K562 (cell line): Measurements from ENCODE around the gene CDH6. TPM values are rescaled to one million over a fixed set of nuclear protein-coding genes. Genes with fewer than 3 reads are reported as not detected.

Experiments
- CBX8 ChIP-seq: fragments of 200-600 bp; sonication (generic); IDR thresholded peaks from 2 replicates; pipeline ENCODE4 v1.6.1; 2012; ENCODE audit warnings: borderline replicate concordance, mixed run types, low read depth, mild to moderate bottlenecking, moderate library complexity, mixed read lengths, low read length, control low read depth, inconsistent platforms; ENCODE audit not compliant: poor library complexity, severe bottlenecking; ENCODE audit errors: extremely low read depth
- U2AF2 ChIP-seq: fragments of 200-400 bp; formaldehyde crosslinking; optimal IDR thresholded peaks from 2 replicates; pipeline ENCODE3; 2017; ENCODE audit warnings: low read depth, mild to moderate bottlenecking, low read length
- ZNF347 ChIP-seq: fragments of 450-650 bp; formaldehyde crosslinking; IDR thresholded peaks from 2 replicates; pipeline ENCODE4 v1.4.0; 2020; ENCODE audit warnings: low read depth, mild to moderate bottlenecking, moderate library complexity
- ZNF586 ChIP-seq: fragments of 450-650 bp; formaldehyde crosslinking; conservative IDR thresholded peaks from 2 replicates; pipeline ENCODE4 v1.4.0; 2020; ENCODE audit warnings: mild to moderate bottlenecking, moderate library complexity
- ZNF778 ChIP-seq: fragments of 450-650 bp; formaldehyde crosslinking; IDR thresholded peaks from 2 replicates; pipeline ENCODE4 v1.4.0; 2020; ENCODE audit warnings: mild to moderate bottlenecking, moderate library complexity
- polyA plus RNA-seq, 8 experiments: library from polyadenylated mRNA; depleted of rRNA in 4 of 8; stranded (reverse) in 5 of 8; unstranded in 3 of 8; fragments of >200 nt; fragmentation: Nextera tagmentation in 2 of 8; fragmentation: Illumina TruSeq in 1 of 8; extraction: Ambion mirVana in 2 of 8; extraction: Trizol in 1 of 8; gene quantifications; 2 replicates each; pipeline versions ENCODE4 v1.2.1 to v1.2.3, GENCODE V29; 2011 to 2014; ENCODE audit warnings: inconsistent platforms in 1 of 8, missing spikeins in 1 of 8
- total RNA-seq, 7 experiments: library from RNA; depleted of rRNA in 6 of 7; stranded (reverse); fragments of >200 nt in 6 of 7; fragmentation: Illumina TruSeq in 2 of 7; extraction: Trizol in 2 of 7; gene quantifications; 2 replicates each; pipeline versions ENCODE4 v1.2.1 to v1.2.3, GENCODE V29; 2011 to 2021; ENCODE audit warnings: low replicate concordance in 1 of 7
- TF ChIP-seq, protein P1 (sequence below): fragments of 250-450 bp; sonication (Bioruptor Pico); IDR thresholded peaks from 2 replicates; pipeline ENCODE4 v1.8.0; 2021; ENCODE audit warnings: borderline replicate concordance, mild to moderate bottlenecking, moderate library complexity; ENCODE audit not compliant: poor library complexity, severe bottlenecking
- TF ChIP-seq, protein P2 (sequence below): fragments of 250-450 bp; sonication (Bioruptor Pico); IDR thresholded peaks from 2 replicates; pipeline ENCODE4 v1.8.0; 2022; ENCODE audit warnings: moderate library complexity, mild to moderate bottlenecking, inconsistent platforms
- TF ChIP-seq, protein P3 (sequence below): fragments of 450-650 bp; IDR thresholded peaks from 2 replicates; pipeline ENCODE4 v1.6.1; 2016; ENCODE audit warnings: low read depth
- TF ChIP-seq, protein P4 (sequence below): IDR thresholded peaks from 3 replicates; pipeline ENCODE4 v1.6.1; 2011; ENCODE audit warnings: borderline replicate concordance, mild to moderate bottlenecking, moderate library complexity; ENCODE audit not compliant: insufficient read length; ENCODE audit errors: extremely low read depth

The CDH6 gene
- total and polyA plus RNA-seq, 9 of the 15 experiments (the other 6 are each of a cell fraction or from before 2014, with no cell fraction given): not detected

DNA sequence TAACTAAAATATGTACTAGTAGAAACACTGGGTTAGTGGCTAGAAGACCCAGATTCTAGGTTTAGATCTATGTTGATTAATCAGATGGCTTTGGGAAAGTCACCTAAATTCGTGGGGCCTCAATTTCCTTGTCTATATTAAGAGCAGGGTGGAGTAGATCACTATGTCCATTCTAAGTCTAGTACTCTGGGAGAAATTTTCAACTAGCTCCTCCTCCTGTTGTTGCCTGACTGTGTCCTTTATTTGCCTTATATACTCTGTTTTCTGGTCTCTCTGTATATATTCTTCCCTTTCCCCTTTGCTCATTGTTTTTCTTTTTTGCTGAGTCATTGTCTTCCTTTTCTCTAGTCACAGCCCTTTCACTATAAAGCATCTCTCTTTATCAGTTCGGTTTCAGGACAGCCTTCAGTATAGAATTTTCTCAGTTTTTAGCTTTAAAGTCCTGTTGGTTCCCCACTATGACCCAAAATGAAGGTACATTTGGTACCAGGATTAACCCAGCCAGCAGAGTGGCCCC is 44.5 kb upstream of the CDH6 start (continued):
- TF ChIP-seq ZNF778 (CRISPR knock-in tag): no peak
- TF ChIP-seq, protein P1, sequence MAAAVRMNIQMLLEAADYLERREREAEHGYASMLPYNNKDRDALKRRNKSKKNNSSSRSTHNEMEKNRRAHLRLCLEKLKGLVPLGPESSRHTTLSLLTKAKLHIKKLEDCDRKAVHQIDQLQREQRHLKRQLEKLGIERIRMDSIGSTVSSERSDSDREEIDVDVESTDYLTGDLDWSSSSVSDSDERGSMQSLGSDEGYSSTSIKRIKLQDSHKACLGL: no peak
- TF ChIP-seq, protein P2, sequence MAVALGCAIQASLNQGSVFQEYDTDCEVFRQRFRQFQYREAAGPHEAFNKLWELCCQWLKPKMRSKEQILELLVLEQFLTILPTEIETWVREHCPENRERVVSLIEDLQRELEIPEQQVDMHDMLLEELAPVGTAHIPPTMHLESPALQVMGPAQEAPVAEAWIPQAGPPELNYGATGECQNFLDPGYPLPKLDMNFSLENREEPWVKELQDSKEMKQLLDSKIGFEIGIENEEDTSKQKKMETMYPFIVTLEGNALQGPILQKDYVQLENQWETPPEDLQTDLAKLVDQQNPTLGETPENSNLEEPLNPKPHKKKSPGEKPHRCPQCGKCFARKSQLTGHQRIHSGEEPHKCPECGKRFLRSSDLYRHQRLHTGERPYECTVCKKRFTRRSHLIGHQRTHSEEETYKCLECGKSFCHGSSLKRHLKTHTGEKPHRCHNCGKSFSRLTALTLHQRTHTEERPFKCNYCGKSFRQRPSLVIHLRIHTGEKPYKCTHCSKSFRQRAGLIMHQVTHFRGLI: no peak
- no peak for TF ChIP-seq ZNF586 (CRISPR knock-in tag)
- no peak for TF ChIP-seq CBX8
- TF ChIP-seq, protein P3, sequence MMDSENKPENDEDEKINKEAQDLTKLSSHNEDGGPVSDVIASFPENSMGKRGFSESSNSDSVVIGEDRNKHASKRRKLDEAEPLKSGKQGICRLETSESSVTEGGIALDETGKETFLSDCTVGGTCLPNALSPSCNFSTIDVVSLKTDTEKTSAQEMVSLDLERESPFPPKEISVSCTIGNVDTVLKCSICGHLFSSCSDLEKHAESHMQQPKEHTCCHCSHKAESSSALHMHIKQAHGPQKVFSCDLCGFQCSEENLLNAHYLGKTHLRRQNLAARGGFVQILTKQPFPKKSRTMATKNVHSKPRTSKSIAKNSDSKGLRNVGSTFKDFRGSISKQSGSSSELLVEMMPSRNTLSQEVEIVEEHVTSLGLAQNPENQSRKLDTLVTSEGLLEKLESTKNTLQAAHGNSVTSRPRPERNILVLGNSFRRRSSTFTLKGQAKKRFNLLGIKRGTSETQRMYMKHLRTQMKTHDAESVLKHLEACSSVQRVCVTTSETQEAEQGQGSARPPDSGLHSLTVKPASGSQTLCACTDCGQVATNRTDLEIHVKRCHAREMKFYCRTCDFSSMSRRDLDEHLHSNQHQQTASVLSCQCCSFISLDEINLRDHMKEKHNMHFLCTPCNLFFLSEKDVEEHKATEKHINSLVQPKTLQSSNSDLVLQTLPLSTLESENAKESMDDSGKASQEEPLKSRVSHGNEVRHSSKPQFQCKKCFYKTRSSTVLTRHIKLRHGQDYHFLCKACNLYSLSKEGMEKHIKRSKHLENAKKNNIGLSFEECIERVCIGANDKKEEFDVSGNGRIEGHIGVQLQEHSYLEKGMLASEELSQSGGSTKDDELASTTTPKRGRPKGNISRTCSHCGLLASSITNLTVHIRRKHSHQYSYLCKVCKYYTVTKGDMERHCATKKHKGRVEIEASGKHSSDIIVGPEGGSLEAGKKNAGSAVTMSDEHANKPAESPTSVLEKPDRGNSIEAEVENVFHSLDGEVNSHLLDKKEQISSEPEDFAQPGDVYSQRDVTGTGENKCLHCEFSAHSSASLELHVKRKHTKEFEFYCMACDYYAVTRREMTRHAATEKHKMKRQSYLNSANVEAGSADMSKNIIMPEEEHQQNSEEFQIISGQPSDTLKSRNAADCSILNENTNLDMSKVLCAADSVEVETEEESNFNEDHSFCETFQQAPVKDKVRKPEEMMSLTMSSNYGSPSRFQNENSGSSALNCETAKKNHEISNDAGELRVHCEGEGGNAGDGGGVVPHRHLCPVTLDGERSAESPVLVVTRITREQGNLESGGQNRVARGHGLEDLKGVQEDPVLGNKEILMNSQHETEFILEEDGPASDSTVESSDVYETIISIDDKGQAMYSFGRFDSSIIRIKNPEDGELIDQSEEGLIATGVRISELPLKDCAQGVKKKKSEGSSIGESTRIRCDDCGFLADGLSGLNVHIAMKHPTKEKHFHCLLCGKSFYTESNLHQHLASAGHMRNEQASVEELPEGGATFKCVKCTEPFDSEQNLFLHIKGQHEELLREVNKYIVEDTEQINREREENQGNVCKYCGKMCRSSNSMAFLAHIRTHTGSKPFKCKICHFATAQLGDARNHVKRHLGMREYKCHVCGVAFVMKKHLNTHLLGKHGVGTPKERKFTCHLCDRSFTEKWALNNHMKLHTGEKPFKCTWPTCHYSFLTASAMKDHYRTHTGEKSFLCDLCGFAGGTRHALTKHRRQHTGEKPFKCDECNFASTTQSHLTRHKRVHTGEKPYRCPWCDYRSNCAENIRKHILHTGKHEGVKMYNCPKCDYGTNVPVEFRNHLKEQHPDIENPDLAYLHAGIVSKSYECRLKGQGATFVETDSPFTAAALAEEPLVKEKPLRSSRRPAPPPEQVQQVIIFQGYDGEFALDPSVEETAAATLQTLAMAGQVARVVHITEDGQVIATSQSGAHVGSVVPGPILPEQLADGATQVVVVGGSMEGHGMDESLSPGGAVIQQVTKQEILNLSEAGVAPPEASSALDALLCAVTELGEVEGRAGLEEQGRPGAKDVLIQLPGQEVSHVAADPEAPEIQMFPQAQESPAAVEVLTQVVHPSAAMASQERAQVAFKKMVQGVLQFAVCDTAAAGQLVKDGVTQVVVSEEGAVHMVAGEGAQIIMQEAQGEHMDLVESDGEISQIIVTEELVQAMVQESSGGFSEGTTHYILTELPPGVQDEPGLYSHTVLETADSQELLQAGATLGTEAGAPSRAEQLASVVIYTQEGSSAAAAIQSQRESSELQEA: no peak
- no peak for TF ChIP-seq ZNF347 (CRISPR knock-in tag)
- TF ChIP-seq U2AF2: no peak
- TF ChIP-seq, protein P4, sequence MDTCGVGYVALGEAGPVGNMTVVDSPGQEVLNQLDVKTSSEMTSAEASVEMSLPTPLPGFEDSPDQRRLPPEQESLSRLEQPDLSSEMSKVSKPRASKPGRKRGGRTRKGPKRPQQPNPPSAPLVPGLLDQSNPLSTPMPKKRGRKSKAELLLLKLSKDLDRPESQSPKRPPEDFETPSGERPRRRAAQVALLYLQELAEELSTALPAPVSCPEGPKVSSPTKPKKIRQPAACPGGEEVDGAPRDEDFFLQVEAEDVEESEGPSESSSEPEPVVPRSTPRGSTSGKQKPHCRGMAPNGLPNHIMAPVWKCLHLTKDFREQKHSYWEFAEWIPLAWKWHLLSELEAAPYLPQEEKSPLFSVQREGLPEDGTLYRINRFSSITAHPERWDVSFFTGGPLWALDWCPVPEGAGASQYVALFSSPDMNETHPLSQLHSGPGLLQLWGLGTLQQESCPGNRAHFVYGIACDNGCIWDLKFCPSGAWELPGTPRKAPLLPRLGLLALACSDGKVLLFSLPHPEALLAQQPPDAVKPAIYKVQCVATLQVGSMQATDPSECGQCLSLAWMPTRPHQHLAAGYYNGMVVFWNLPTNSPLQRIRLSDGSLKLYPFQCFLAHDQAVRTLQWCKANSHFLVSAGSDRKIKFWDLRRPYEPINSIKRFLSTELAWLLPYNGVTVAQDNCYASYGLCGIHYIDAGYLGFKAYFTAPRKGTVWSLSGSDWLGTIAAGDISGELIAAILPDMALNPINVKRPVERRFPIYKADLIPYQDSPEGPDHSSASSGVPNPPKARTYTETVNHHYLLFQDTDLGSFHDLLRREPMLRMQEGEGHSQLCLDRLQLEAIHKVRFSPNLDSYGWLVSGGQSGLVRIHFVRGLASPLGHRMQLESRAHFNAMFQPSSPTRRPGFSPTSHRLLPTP: no peak
